Mesothelial cell of epicardium (in vitro differentiated cells): ENCODE measurements around the gene GALP. TPM values are rescaled to one million over a fixed set of nuclear protein-coding genes. Genes with fewer than 3 reads are reported as not detected.

Experiments
- DNase-seq, 2 experiments: peaks; one replicate each; pipeline ENCODE4 v3.0.0; 2021; ENCODE audit warnings: low spot score in 2 of 2; ENCODE audit not compliant: unreplicated experiment in 2 of 2
- H3K27ac Mint-ChIP-seq: 2 replicates; pipeline ENCODE4 v1.8.0; 2021; ENCODE audit warnings: mixed read lengths
- H3K27me3 Mint-ChIP-seq: 2 replicates; pipeline ENCODE4 v1.8.0; 2021; ENCODE audit warnings: low read depth, mixed read lengths
- H3K36me3 Mint-ChIP-seq: 2 replicates; pipeline ENCODE4 v1.8.0; 2021; ENCODE audit warnings: mixed read lengths
- H3K4me1 Mint-ChIP-seq: 2 replicates; pipeline ENCODE4 v1.8.0; 2021; ENCODE audit warnings: mixed read lengths
- H3K4me3 Mint-ChIP-seq: 2 replicates; pipeline ENCODE4 v1.8.0; 2021; ENCODE audit warnings: mild to moderate bottlenecking, moderate library complexity, mixed read lengths
- H3K9me3 Mint-ChIP-seq: 2 replicates; pipeline ENCODE4 v1.8.0; 2021; ENCODE audit warnings: mixed read lengths
- CTCF ChIP-seq: fragments of 200-600 bp; sonication (generic); IDR thresholded peaks from one replicate; pipeline ENCODE4 v1.5.0; 2021; ENCODE audit warnings: antibody characterized with exemption; ENCODE audit not compliant: unreplicated experiment
- total RNA-seq: library from RNA; stranded (reverse); gene quantifications from 3 replicates; pipeline ENCODE4 v1.2.1, GENCODE V29; 2021

Gene GALP
- total RNA-seq, 1 donor from 2014 or later, result not detected

- H3K4me3 Mint-ChIP-seq, result no peak overlapping the region
- no peak overlapping the region for H3K27ac Mint-ChIP-seq
- H3K4me1 Mint-ChIP-seq, result peaks cover 1% of the 10 kb centered on the region
- DNase-seq, result no peak
- H3K36me3 Mint-ChIP-seq, result peaks cover 23% of the 10 kb centered on the region
- no peaks in the 10 kb centered on the region for H3K27me3 Mint-ChIP-seq
- no peak for TF ChIP-seq CTCF
- H3K9me3 Mint-ChIP-seq, result peaks cover 2% of the 10 kb centered on the region
These were observed 47.1 kb downstream of the GALP start for GRCh38 chr19:56222901-56223300.

- H3K27ac Mint-ChIP-seq, result no peak overlapping the region
- H3K36me3 Mint-ChIP-seq, result peaks cover 23% of the 10 kb centered on the region
- no peaks in the 10 kb centered on the region for H3K27me3 Mint-ChIP-seq
- DNase-seq, result no peak
- H3K4me3 Mint-ChIP-seq, result no peak overlapping the region
- H3K4me1 Mint-ChIP-seq, result no peaks in the 10 kb centered on the region
- H3K9me3 Mint-ChIP-seq, result no peaks in the 10 kb centered on the region
- TF ChIP-seq CTCF, result no peak
These were observed 47.7 kb downstream of the GALP start for GRCh38 chr19:56223481-56223880.

Other genes with a start within 250 kb of the GALP start
- gene NLRP13, start 243.7 kb upstream of the GALP start, total RNA-seq, result not detected in 3 replicates
- not detected in 3 replicates for gene NLRP8, start 228.2 kb upstream of the GALP start, total RNA-seq
- not detected in 3 replicates for gene NLRP5, start 189.2 kb upstream of the GALP start, total RNA-seq
- 33.3 to 38.3 TPM (median 35.5 TPM) in 3 replicates for gene ZNF787, start 54.7 kb upstream of the GALP start, total RNA-seq
- 61.3 to 66.1 TPM (median 63.6 TPM) in 3 replicates for gene ZNF444, start 34.7 kb upstream of the GALP start, total RNA-seq
- gene ZSCAN5B, start 21.8 kb downstream of the GALP start, total RNA-seq, result 0.13 TPM in 1 of 3 replicates, not detected in the others
- not detected in 3 replicates for gene ZSCAN5C, start 26.3 kb downstream of the GALP start, total RNA-seq
- gene EDDM13, start 96.7 kb downstream of the GALP start, total RNA-seq, result not detected in 3 replicates
- 14.8 to 18.8 TPM (median 15.3 TPM) in 3 replicates for gene ZSCAN5A, start 138.8 kb downstream of the GALP start, total RNA-seq
- gene ZNF582, start 217.5 kb downstream of the GALP start, total RNA-seq, result 5.1 to 5.6 TPM (median 5.1 TPM) in 3 replicates
- gene ZNF583, start 228.3 kb downstream of the GALP start, total RNA-seq, result 9.1 to 10.1 TPM (median 9.9 TPM) in 3 replicates